NCI-H1105 (cell line): ENCODE results near the gene KCNJ10.

Experiments
- DNase-seq: peaks from one replicate; lab custom pipeline; 2025; lab: John Stamatoyannopoulos, UW

Gene KCNJ10

DNA sequence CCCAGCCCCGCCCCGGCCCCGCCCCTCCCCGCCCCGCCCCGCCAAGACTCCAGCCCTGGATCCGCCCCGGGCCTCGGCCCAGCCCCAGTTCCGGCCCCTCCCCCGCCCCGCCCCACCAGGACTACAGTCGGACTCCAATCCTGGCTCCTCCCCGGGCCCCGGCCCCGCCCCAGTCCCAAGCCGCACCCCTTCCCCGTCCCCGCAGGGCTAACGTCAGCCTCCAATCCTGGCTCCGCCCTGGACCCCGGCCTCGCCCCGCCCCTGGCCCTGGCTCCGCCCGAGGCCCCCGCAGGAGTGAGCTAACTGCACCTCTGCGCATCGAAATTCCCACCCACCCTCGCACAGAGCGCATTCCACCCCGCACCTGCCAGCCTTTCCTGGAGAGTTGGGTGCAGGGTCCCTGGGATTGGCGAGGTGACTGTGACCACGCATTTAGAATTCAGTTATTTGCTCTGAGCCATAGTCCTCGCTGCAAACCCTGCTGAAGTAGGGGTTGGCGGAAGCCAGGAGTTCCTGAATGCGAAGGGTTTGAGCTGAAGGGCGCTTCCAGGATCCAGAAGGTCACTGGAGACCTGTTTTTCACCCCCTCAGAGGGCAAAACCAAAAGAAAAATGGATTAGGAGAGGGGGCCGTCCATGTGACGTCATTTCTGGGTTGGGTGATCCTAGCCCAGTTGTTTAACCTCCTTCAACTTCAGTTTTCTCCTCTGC is 29.0 kb upstream of the KCNJ10 start:
- DNase-seq, result peak; percentile 98

DNA sequence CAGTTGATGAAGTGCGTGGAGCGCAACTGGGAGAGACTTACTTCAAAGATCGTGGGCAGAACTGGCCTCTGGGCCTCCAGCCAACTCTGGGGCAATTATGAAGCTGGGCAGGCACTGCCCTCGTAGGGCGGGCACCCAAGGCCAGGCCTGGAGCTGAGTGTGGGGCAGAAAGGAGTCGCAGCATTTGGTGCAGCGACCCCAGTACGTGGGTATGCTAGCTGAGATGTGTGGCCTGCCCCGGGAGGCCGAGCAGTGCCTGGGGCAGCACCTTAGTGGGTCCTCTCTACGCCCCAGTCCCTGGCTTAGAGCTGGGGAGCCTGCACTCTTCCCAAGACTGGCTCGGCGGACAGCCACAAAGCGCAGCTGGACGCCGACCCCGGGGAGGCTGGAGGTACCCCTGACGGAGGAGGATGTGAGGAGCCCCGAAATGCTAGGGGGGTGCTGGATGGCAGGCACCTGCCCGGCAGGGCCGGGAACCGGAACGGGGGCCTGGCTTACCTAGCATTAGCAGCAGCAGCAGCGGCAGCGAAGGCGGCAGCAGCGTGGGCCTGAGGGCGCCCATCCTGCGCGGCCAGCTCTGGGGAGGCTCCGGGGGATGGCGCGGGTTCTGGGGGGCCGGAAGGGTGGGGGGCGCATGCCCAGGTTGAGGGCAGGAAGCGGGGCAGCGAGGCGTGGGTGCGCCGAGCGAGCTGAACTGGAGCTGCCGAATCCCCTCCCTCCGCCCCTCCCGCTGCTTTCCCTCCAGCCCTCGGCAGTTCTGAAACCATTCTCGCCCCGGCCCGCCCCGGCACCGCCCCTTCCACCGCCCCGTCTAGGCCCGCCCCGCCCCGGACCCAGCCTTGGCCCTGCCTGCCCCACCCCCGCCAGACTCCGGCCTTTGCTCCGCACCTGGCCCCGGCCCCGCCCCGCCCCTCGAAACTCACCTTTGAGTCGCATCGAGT is 28.2 kb upstream of the KCNJ10 start, which contains the start of gene IGSF8:
TSS of gene IGSF8 (minus strand) at position 709 of the 941 bp plus-strand sequence. CDS start at position 562, 147 bp downstream.
- DNase-seq, result peak; percentile 98

DNA sequence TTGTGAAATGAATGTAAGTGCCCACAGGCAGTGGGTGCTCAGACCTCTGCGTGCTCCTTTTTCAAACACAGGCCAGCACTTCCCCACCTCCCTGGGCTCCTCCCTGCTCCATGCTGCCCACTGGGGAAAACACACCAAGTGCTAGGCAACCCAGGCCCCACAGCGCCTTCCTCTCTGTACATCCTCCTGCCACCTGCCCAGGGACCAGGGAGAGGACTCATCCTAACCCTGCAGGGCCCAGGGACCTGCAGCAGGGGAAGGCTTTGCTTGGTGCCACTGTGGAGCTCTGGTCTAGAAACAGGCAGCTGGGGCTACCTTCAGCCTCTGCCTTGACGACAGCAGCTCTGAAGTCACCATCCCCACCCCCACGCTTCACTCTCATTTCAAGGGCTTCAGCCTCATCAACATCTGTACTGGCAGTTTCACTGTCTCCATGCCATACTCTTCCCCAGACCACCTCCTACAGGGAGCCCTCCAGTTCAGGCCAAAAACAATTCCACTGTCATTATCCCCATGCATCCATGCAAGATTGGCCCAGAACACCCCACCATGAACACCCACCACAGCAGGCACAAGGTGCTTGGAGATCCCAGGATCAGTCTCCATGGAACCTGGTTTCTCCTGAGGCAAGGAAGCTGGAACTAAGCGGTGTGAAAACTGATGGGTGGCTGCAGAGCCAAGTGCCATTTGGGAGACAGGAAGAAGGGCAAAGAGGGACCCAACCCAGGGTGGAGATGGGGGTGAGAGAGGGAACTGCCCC is 27.4 kb upstream of the KCNJ10 start:
- DNase-seq, result no peak

DNA sequence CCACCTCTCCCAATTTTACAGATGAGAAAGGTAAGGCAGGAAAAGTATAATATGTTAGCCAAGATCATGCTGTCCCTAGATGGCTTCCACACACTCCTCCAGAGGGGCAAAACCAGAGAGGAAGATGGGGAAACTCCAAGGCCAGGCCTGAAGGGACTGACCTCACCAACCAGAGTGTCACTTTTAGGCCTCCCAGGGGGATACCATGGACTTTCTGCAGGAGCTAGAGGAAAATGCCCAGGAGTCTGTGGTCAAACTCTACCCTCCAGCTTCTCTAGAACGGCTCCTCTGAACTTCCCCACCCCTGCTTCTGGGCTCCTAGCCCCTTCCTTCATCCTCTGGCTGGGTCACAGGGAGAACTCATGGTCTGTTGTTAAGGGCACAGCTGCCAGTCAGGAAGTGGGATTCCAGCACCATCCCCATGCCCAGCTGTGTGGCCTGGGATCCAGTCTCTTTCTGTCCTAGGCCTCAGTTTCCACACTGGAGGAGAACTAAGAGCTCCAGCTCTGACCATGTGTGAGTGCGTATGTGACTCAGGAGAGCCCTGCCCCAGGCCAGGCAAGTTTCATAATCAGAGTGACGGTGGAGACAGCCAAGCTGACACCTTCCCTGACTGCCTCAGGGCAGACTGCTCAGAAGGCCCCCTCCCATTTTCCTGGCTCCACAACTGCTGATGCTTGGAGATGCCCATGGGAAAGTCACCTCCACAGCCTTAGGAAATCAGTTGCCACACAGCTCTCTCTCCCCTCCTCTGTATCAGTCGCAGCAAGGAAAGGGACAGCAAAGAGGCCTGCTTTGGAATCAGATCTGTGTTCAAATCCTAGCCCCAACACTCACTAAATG is 26.5 kb upstream of the KCNJ10 start:
- DNase-seq, result no peak

DNA sequence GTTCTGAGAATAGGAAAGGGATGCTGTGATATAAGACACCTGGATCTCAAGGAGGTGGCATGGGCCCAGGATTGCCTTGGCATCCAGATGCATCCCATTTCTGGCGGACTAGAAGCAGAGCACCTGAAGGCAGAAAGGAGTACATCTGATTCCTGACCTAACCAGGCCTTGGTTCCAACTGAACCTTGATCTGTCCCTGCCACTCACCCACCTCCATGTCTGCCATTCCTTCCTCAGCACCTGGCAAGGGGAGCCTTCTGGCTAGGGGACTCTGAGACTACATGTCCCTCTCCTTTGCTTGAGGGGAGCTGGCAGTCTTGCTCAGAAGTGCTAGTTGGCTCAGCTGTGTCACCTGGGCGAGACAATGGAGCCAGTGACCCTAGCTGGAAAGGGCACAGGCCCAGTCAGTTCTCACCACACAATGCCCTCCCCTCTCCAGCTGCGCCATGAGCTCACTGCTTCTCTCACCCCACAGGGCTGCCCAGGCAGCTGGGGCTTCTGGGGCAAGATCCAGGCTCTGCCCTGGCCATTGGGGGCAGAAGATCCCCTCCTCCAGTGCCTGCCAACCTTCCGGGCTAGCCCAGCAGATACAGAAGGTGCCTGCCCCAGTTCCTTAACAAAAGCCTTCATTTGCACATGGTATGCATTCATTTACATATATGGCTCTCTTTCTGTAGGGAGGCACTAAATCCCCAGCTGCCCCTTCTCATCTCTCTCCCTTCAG is 25.6 kb upstream of the KCNJ10 start:
- no peak for DNase-seq

DNA sequence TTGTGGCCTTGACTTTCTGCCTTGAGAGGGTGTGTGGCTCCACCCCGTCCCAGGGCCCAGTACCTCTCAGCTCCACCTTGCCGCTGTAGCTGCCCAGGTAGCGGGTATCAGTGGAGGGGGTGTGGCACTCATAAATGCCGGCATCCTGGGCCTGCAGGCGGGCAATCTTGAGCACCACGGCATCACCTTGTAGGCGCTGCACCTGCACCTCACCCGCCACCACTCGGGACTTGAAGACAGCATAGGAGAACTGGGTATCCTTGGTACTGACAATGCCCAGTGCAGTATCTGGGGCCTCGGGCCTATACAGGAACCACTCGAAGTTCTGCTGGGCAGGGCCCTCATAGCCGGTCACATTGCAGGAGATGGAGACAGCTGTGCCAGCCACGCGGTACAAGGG is 24.8 kb upstream of the KCNJ10 start:
- no peak for DNase-seq

DNA sequence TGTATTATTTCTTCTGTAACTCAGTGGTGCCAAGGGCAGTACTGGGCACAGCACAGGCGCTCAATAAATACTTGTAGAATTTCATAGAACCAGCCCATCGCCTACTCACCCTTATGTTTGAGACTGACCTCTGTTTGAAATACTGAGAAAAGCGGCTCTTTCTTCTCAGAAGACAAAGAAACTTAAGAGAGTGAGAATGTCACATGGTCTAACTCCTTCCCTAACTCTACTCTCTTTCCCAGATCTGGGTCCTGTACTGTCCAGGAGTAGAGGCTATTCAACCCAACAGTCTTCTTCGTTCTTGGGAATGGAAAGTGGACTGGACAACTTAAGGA is 24.3 kb upstream of the KCNJ10 start:
- no peak for DNase-seq

DNA sequence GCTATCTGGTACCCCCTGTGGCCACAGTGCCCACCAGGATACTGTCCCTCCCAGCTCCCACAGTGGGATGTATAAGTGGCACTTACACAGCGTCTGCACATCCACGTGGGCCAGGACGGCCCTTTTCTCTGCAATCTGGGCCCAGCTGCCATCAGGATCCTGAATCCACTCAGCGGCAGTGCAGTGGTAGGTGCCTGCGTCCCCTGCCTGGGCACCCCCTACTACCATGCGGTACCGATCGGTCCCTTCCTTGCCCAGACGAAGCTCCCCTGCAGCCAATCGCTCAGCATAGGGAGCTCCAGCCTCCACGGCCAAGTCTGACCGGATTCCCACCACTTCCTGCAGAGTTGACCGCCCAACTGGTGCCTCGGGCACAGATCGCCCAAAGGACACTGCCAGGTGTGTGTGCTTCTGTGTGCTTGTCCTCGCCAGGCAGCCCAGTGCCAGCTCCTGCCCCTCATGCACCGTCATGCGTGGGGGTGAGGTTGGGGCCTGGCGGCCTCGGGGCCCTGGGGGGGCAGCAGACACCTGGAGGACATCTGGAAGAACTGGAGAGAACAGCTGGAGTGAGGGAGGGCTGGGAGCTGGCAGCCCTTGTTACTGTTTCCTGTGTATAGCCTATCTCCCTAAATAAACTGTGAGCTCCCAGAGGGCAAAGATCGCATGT is 23.8 kb upstream of the KCNJ10 start:
- no peak for DNase-seq

- no peak for DNase-seq
These were observed 23.1 kb upstream of the KCNJ10 start for GRCh38 chr1:160093069-160093395.

GRCh38 chr1:160092366-160093068 is 22.6 kb upstream of the KCNJ10 start:
- no peak for DNase-seq

DNA sequence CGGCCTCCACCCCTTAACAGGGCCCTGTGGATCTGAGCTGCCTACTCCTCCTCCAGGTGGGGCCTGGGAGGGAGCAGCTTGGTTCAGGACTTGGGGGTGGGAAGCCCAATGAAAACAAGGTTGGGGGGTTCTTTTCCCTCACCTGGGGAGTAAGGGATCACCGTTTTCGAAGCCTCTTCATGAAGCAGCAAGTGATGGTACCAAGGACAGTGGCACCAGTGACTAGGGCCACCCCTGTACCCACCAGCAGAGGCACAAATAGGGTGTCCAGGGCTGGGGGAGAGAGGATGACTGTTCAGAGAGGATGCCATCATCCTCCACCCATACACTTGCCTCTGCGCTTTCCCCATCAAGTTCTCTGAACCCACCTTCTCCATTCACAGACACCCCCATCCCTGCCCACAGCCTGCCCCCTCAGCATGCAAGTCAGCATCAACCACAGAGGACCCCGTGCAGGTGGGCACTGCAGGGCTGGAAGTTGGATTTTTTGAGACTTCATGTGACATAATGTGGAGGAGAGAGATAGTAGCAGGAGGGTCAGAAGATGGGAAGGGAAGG is 21.8 kb upstream of the KCNJ10 start:
- no peak for DNase-seq

DNA sequence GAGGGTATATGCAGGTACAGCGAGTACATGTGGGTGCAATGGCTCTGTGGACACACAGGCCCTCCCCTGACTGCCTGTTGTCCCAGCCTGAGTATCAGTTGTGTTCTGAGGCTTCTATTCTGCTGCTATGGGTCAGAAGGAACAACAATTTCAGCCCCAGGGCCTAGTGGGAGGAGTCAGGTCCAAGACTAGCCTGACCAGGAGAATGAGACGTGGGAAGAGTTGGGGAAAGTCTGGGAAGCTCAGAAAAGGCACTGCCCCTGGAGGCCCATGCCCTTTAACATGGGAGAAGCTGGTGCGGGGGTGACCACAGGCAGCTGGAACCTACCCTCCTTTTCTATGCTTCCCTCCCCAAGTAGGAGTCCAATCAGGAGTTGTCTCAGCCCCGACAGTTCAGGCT is 20.8 kb upstream of the KCNJ10 start:
- DNase-seq, result no peak

DNA sequence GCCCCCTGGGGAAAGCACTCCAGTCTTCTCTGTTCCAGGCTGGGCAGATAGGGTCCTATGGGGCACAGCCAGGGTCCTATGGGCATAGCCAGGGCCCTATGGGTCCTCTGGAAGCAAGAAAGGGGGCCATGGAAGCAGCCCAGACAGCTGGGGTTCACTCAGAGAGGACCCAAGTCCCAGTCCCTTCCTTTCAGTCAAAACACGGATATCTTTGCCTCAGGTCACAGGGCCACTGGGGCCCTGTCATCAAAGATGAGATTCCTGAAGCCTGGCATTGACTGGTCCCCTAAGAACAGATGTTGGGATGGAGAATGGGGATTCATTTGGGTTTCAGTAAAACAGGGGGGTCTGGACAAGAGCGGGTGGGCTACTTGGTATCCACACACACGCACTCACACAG is 19.9 kb upstream of the KCNJ10 start:
- DNase-seq, result no peak

DNA sequence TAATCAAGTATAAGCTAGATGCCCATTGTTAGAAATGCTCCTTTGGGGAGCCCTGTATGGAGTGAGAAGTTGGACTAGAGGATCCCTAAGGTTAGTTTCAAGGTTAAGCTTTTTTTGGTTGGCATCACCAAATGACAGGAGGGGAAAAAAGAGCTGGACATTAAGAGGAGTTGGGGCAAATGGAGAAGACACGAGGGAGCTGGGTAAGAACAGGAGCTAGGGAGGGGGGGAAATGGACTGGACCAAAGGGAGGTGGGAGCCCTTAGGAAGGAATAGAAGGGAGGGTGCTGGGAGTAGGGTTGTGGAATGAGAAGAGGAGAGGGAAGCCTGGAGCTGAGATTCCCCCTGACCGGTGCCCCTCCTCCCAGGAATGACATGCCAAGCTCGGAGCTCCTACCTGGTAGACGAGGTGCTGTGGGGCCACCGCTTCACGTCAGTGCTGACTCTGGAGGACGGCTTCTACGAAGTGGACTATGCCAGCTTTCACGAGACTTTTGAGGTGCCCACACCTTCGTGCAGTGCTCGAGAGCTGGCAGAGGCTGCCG is 17.2 kb upstream of the KCNJ10 start:
- DNase-seq, result no peak

DNA sequence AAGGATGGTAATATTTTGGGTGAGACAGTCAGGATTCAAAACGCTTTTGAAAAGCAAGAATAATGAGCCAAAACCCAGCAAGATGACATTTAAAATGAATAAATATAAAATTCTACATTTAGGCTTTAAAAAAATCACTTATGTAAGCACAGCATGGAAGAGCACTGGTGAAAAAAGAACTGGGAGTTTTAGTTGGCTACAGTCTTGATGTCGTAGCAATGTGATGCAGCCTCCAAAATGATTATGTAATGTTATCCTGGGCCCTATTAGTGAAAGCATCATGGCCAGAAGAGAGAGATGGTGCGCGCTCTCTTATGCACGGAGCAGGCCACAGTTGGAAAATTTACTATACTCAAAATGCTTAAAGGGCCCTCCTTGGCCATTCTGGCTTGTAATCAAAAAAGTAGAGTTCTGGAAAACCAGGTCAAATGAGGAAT is 16.5 kb upstream of the KCNJ10 start:
- DNase-seq, result no peak

DNA sequence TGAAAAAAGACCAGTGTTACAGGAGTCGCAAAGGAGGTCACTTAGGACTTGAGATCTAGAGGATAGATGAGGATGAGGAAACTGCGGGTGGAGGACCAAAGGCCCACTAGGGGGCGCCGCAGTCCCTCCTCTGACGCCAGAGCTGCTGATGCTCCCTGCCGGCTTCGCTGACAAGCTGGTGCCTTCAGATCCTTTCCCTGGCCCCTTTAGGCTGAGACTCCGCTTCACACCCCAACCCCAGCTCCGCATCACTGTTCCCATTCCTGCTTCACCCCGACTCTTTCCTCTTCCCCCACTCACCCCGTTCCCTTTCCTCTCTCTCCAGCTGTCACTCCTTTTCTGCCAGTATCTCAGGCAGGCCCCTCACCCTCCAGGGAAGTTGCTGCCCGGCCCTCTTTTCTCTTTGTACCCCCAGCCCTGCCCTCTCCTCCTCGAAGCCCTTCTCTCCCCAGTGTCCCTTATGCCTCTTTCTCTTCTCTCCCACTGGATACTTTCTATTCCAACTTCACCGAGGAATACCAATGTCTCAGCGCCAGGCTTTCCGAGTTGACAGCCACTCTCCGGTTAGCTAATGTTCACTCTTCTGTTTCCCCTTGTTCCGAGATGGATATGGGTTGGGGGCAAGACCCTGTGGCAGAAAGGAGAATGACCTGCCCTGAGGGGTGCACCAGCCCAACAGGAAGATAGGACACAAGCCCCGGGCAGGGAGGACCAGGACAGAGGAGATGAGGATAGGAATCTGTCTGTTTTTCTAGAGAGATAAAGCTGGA is 15.9 kb upstream of the KCNJ10 start:
- peak; percentile 67 for DNase-seq

DNA sequence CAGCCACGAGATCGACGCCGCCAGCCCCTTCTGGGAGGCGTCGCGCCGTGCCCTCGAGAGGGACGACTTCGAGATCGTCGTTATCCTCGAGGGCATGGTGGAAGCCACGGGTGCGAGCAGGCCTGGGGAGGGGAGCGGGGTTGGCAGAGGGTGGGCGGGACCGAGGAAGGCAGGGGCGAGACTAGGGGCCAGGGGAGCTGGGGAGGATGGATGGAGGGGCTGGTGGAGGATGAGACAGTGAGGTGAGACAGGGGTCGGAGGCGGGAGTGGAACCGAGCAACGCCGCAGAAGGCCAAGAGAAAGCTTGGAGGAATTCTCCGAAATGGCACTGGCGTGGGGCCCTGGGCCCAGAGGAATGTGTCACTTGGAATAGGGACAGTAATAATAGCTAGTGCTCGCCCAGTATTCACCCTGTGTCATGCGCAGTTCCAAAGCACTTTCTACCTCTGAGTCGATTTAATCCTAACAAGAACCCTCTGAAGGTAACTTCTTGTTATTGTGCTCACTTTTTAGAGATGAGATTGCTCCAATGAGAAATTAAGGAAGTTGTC is 14.9 kb upstream of the KCNJ10 start:
- no peak for DNase-seq
